Measurements from ENCODE around the gene ANXA10.

GRCh38 chr4:168051526-168051925 lies 40.8 kb upstream of the ANXA10 start:
- TF ChIP-seq POLR2AphosphoS5 (IDR thresholded peaks at IDR 0.05) (no peak), EP300 (IDR thresholded peaks at IDR 0.05) (no peak)
